Measurements from ENCODE around the gene ADSL. TPM values are rescaled to one million over a fixed set of nuclear protein-coding genes. Genes with fewer than 3 reads are reported as not detected.

ADSL gene
- total RNA-seq: 100 to 1,000 TPM in 1 of 4 donors, 10 to 100 TPM in 3; 74.6 to 106 (median 85.8) TPM

- no peak for TF ChIP-seq CTCF (IDR thresholded peaks at IDR 0.05)
- peak; percentile 97 for ATAC-seq (ENCODE audit: low FRiP score)
- DNase-seq (ENCODE audit: low spot score): peak; percentile 49
Observed at GRCh38 chr22:40346185-40347118, at the start of gene ADSL. ADSL (plus strand) TSS chr22:40346500; CDS start chr22:40346559, 59 bp downstream.

DNA sequence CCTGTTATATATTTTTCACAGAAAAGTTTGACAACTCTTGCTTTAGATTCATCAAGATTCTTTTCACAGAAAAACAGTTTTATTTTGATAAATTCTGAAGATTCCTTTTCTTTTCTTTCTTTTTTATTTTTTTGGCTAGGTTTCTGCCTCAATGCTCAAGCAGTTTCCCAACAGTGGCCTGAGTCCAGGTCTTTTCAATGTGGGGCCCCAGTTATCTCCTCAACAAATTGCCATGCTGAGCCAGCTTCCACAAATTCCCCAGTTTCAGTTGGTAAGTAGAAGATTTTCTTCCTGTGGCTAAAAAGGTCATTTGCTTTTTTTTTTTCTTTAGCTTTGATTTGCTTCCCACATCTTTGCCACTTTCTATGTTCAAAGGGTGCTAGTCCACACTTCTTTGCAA is 46.0 kb upstream of the ADSL start:
- DNase-seq (ENCODE audit: low spot score): no peak
- TF ChIP-seq CTCF (IDR thresholded peaks at IDR 0.05): no peak
- no peak for ATAC-seq (ENCODE audit: low FRiP score)

- TF ChIP-seq CTCF (IDR thresholded peaks at IDR 0.05): no peak
- ATAC-seq (ENCODE audit: low FRiP score) (no peak), DNase-seq (ENCODE audit: low spot score) (no peak)
Observed at GRCh38 chr22:40300884-40301672, 45.2 kb upstream of the ADSL start.

- no peak for TF ChIP-seq CTCF (IDR thresholded peaks at IDR 0.05)
- no peak for ATAC-seq (ENCODE audit: low FRiP score)
- no peak for DNase-seq (ENCODE audit: low spot score)
Observed at GRCh38 chr22:40302149-40302548, 44.2 kb upstream of the ADSL start.

GRCh38 chr22:40305625-40306024 is 40.7 kb upstream of the ADSL start:
- no peak for DNase-seq (ENCODE audit: low spot score)
- TF ChIP-seq CTCF (IDR thresholded peaks at IDR 0.05): no peak
- ATAC-seq (ENCODE audit: low FRiP score): no peak

DNA sequence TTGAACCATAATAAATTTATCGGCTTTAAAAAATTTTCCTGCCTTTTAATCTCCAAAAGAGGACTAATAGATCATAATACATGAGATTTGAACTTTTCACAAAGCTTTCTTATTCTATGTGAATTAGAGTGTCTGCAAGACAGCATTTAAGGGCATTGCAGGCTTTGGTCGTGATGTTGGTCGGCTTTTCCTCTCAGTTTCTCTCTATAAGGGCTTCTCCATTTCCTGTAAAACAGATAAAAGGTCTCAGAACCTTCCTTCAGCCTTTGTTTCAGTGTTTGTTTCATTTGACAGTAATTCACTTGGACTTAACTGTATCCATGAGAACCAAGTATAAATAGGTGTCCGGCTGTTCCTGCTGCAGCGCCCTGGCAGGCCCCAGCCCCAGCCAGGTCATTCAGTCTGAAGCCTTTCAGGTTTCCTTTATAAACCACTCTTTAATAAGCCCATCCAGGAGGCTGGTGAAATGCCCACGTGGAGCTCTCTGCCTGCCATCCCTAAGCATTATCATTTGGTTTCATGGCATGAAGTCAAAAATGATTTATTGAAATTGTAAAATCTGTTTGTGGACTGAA is 37.2 kb upstream of the ADSL start:
- DNase-seq (ENCODE audit: low spot score) (no peak), ATAC-seq (ENCODE audit: low FRiP score) (no peak)
- no peak for TF ChIP-seq CTCF (IDR thresholded peaks at IDR 0.05)

Measured in omental fat pad (tissue), 4 donors.